WTC11 (cell line): Measurements from ENCODE around the gene TP63.

Source experiments
- ESRRA ChIP-seq: sonication (generic); formaldehyde crosslinking; IDR thresholded peaks from 2 replicates; pipeline ENCODE4 v1.8.1; 2022; ENCODE audit warnings: mild to moderate bottlenecking, missing genetic modification reagents, borderline replicate concordance
- HMGA2 ChIP-seq: fragments of 250-450 bp; sonication (Bioruptor Pico); IDR thresholded peaks from 2 replicates; pipeline ENCODE4 v1.4.0; 2021; ENCODE audit warnings: mild to moderate bottlenecking, moderate library complexity
- NFE2L1 ChIP-seq: sonication (generic); formaldehyde crosslinking; IDR thresholded peaks from 2 replicates; pipeline ENCODE4 v1.8.1; 2023; ENCODE audit warnings: missing genetic modification reagents
- RORB ChIP-seq: fragments of 250-450 bp; sonication (Bioruptor Pico); IDR thresholded peaks from 2 replicates; pipeline ENCODE4 v1.9.0; 2021; ENCODE audit warnings: mild to moderate bottlenecking
- SMAD3 ChIP-seq: sonication (generic); formaldehyde crosslinking; IDR thresholded peaks from 2 replicates; pipeline ENCODE4 v1.8.0; 2022; ENCODE audit warnings: missing genetic modification reagents, mild to moderate bottlenecking, borderline replicate concordance
- SMAD4 ChIP-seq: sonication (generic); formaldehyde crosslinking; IDR thresholded peaks from 2 replicates; pipeline ENCODE4 v1.8.0; 2022; ENCODE audit warnings: mild to moderate bottlenecking, missing genetic modification reagents
- TEAD4 ChIP-seq: sonication (generic); formaldehyde crosslinking; IDR thresholded peaks from 2 replicates; pipeline ENCODE4 v1.8.0; 2022; ENCODE audit warnings: mild to moderate bottlenecking, missing genetic modification reagents
- TF ChIP-seq, protein P1 (sequence below): fragments of 200-600 bp; IDR thresholded peaks from 2 replicates; pipeline ENCODE4 v1.8.0; 2022; ENCODE audit warnings: antibody characterized with exemption
- TF ChIP-seq, protein P2 (sequence below): sonication (generic); formaldehyde crosslinking; conservative IDR thresholded peaks from 2 replicates; pipeline ENCODE4 v1.8.1; 2023; ENCODE audit warnings: mild to moderate bottlenecking, low read depth, missing genetic modification reagents, moderate library complexity
- TF ChIP-seq, protein P3 (sequence below): sonication (generic); formaldehyde crosslinking; IDR thresholded peaks from 2 replicates; pipeline ENCODE4 v1.8.1; 2022; ENCODE audit warnings: low read depth, mild to moderate bottlenecking, moderate library complexity, missing genetic modification reagents, borderline replicate concordance
- TF ChIP-seq, protein P4 (sequence below): sonication (generic); formaldehyde crosslinking; conservative IDR thresholded peaks from 2 replicates; pipeline ENCODE4 v1.8.1; 2022; ENCODE audit warnings: mild to moderate bottlenecking, missing genetic modification reagents
- TF ChIP-seq, protein P5 (sequence below): sonication (generic); formaldehyde crosslinking; IDR thresholded peaks from 2 replicates; pipeline ENCODE4 v1.8.0; 2022; ENCODE audit warnings: mild to moderate bottlenecking, missing genetic modification reagents

DNA sequence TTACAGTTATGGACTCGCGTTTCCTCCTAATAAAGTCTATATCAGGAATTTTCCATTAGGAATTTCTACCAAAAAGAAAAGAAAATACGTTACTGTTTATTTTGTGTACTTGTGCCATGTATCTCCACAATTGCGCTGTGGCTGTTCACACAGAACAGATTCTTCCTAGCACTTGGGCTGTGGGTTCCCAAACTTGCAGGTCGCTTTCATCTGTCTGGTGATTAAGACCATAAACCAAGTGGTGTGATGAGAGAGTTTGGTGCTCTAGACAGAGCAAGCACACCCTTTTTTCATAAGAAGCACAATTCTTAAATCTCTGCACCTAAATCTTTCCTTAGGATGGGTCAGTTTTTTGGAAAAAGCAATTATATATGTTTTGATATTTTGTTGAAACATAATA, 203.3 kb downstream of the TP63 start:
- TF ChIP-seq, protein P1, sequence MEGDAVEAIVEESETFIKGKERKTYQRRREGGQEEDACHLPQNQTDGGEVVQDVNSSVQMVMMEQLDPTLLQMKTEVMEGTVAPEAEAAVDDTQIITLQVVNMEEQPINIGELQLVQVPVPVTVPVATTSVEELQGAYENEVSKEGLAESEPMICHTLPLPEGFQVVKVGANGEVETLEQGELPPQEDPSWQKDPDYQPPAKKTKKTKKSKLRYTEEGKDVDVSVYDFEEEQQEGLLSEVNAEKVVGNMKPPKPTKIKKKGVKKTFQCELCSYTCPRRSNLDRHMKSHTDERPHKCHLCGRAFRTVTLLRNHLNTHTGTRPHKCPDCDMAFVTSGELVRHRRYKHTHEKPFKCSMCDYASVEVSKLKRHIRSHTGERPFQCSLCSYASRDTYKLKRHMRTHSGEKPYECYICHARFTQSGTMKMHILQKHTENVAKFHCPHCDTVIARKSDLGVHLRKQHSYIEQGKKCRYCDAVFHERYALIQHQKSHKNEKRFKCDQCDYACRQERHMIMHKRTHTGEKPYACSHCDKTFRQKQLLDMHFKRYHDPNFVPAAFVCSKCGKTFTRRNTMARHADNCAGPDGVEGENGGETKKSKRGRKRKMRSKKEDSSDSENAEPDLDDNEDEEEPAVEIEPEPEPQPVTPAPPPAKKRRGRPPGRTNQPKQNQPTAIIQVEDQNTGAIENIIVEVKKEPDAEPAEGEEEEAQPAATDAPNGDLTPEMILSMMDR = no peak
- TF ChIP-seq, protein P2, sequence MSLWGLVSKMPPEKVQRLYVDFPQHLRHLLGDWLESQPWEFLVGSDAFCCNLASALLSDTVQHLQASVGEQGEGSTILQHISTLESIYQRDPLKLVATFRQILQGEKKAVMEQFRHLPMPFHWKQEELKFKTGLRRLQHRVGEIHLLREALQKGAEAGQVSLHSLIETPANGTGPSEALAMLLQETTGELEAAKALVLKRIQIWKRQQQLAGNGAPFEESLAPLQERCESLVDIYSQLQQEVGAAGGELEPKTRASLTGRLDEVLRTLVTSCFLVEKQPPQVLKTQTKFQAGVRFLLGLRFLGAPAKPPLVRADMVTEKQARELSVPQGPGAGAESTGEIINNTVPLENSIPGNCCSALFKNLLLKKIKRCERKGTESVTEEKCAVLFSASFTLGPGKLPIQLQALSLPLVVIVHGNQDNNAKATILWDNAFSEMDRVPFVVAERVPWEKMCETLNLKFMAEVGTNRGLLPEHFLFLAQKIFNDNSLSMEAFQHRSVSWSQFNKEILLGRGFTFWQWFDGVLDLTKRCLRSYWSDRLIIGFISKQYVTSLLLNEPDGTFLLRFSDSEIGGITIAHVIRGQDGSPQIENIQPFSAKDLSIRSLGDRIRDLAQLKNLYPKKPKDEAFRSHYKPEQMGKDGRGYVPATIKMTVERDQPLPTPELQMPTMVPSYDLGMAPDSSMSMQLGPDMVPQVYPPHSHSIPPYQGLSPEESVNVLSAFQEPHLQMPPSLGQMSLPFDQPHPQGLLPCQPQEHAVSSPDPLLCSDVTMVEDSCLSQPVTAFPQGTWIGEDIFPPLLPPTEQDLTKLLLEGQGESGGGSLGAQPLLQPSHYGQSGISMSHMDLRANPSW (CRISPR knock-in tag) = no peak
- no peak for TF ChIP-seq RORB (CRISPR knock-in tag)
- no peak for TF ChIP-seq HMGA2 (CRISPR knock-in tag)
- no peak for TF ChIP-seq SMAD4
- TF ChIP-seq, protein P3, sequence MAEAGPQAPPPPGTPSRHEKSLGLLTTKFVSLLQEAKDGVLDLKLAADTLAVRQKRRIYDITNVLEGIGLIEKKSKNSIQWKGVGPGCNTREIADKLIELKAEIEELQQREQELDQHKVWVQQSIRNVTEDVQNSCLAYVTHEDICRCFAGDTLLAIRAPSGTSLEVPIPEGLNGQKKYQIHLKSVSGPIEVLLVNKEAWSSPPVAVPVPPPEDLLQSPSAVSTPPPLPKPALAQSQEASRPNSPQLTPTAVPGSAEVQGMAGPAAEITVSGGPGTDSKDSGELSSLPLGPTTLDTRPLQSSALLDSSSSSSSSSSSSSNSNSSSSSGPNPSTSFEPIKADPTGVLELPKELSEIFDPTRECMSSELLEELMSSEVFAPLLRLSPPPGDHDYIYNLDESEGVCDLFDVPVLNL (CRISPR knock-in tag) = no peak
- TF ChIP-seq, protein P4, sequence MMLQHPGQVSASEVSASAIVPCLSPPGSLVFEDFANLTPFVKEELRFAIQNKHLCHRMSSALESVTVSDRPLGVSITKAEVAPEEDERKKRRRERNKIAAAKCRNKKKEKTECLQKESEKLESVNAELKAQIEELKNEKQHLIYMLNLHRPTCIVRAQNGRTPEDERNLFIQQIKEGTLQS = no peak
- TF ChIP-seq, protein P5, sequence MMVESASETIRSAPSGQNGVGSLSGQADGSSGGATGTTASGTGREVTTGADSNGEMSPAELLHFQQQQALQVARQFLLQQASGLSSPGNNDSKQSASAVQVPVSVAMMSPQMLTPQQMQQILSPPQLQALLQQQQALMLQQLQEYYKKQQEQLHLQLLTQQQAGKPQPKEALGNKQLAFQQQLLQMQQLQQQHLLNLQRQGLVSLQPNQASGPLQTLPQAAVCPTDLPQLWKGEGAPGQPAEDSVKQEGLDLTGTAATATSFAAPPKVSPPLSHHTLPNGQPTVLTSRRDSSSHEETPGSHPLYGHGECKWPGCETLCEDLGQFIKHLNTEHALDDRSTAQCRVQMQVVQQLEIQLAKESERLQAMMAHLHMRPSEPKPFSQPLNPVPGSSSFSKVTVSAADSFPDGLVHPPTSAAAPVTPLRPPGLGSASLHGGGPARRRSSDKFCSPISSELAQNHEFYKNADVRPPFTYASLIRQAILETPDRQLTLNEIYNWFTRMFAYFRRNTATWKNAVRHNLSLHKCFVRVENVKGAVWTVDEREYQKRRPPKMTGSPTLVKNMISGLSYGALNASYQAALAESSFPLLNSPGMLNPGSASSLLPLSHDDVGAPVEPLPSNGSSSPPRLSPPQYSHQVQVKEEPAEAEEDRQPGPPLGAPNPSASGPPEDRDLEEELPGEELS (CRISPR knock-in tag) = no peak
- no peak for TF ChIP-seq NFE2L1 (CRISPR knock-in tag)
- TF ChIP-seq SMAD3 (CRISPR knock-in tag) = no peak
- TF ChIP-seq TEAD4 (CRISPR knock-in tag) = no peak
- no peak for TF ChIP-seq ESRRA (CRISPR knock-in tag)
